Measurements from ENCODE around the gene DUSP3. TPM values are rescaled to one million over a fixed set of nuclear protein-coding genes. Genes with fewer than 3 reads are reported as not detected.

Gene DUSP3
- total RNA-seq, 1 experiment from 2014 or later: 101 TPM

Other genes with a start within 250 kb of the DUSP3 start
- gene ETV4, start 232.6 kb downstream of the DUSP3 start, total RNA-seq (2014; rRNA removed; shearing (Covaris generic)): 30.9 and 31.5 TPM in 2 replicates
- 86.0 and 87.4 TPM in 2 replicates for gene MEOX1, start 117.1 kb downstream of the DUSP3 start, total RNA-seq (2014; rRNA removed; shearing (Covaris generic))
- gene SOST, start 20.2 kb downstream of the DUSP3 start, total RNA-seq (2014; rRNA removed; shearing (Covaris generic)): 59.3 and 74.0 TPM in 2 replicates
- not detected in 2 replicates for gene CFAP97D1, start 1.5 kb upstream of the DUSP3 start, total RNA-seq (2014; rRNA removed; shearing (Covaris generic))
- gene MPP3, start 54.2 kb upstream of the DUSP3 start, total RNA-seq (2014; rRNA removed; shearing (Covaris generic)): 2.1 and 2.2 TPM in 2 replicates
- gene CD300LG, start 68.2 kb upstream of the DUSP3 start, total RNA-seq (2014; rRNA removed; shearing (Covaris generic)): 0.31 TPM in 1 of 2 replicates, not detected in the other
- gene MPP2, start 128.6 kb upstream of the DUSP3 start, total RNA-seq (2014; rRNA removed; shearing (Covaris generic)): 58.8 and 82.5 TPM in 2 replicates
- gene PPY, start 163.5 kb upstream of the DUSP3 start, total RNA-seq (2014; rRNA removed; shearing (Covaris generic)): not detected in 2 replicates
- gene PYY, start 175.0 kb upstream of the DUSP3 start, total RNA-seq (2014; rRNA removed; shearing (Covaris generic)): not detected in 2 replicates
- 2.5 and 4.7 TPM in 2 replicates for gene NAGS, start 225.6 kb upstream of the DUSP3 start, total RNA-seq (2014; rRNA removed; shearing (Covaris generic))
- 53.3 and 63.2 TPM in 2 replicates for gene TMEM101, start 236.0 kb upstream of the DUSP3 start, total RNA-seq (2014; rRNA removed; shearing (Covaris generic))

All from G401 (cell line).